Glomerular endothelial cell (primary cell): Measurements from ENCODE around the gene SUSD4. TPM values are rescaled to one million over a fixed set of nuclear protein-coding genes. Genes with fewer than 3 reads are reported as not detected.

Source experiments
- DNase-seq: peaks from one replicate; pipeline ENCODE4 v3.0.0-alpha.2; 2011; ENCODE audit warnings: low read depth, low spot score; ENCODE audit errors: extremely low read depth
- total RNA-seq: library from RNA; depleted of rRNA; stranded (reverse); fragments of >200 nt; gene quantifications from 2 replicates; pipeline ENCODE4 v1.2.3, GENCODE V29; 2015

The SUSD4 gene
- total RNA-seq, 1 donor from 2014 or later, result not detected

- peak; percentile 64 for DNase-seq
Observed at GRCh38 chr1:223233410-223234169, 130.4 kb downstream of the SUSD4 start.

GRCh38 chr1:223233019-223233409, 131.0 kb downstream of the SUSD4 start:
- no peak for DNase-seq

GRCh38 chr1:223231581-223231980, 132.4 kb downstream of the SUSD4 start:
- no peak for DNase-seq

- DNase-seq, result no peak
Observed at GRCh38 chr1:223231011-223231572, 132.9 kb downstream of the SUSD4 start.

GRCh38 chr1:223230161-223230881, 133.7 kb downstream of the SUSD4 start:
- no peak for DNase-seq

- DNase-seq, result no peak
Observed at GRCh38 chr1:223229756-223230155, 134.2 kb downstream of the SUSD4 start.

- no peak for DNase-seq
Observed at GRCh38 chr1:223228931-223229528, 134.9 kb downstream of the SUSD4 start.

GRCh38 chr1:223228201-223228600, 135.8 kb downstream of the SUSD4 start:
- no peak for DNase-seq

- DNase-seq, result no peak
Observed at GRCh38 chr1:223227486-223228196, 136.3 kb downstream of the SUSD4 start.

- DNase-seq, result no peak
Observed at GRCh38 chr1:223227031-223227430, 136.9 kb downstream of the SUSD4 start.

- no peak for DNase-seq
Observed at GRCh38 chr1:223226271-223226670, 137.7 kb downstream of the SUSD4 start.

- DNase-seq, result no peak
Observed at GRCh38 chr1:223225481-223225880, 138.5 kb downstream of the SUSD4 start.

- DNase-seq, result no peak
Observed at GRCh38 chr1:223225061-223225460, 138.9 kb downstream of the SUSD4 start.

- DNase-seq, result no peak
Observed at GRCh38 chr1:223224465-223224864, 139.5 kb downstream of the SUSD4 start.

GRCh38 chr1:223223091-223223995, 140.6 kb downstream of the SUSD4 start:
- no peak for DNase-seq

- DNase-seq, result no peak
Observed at GRCh38 chr1:223222377-223222776, 141.6 kb downstream of the SUSD4 start.

GRCh38 chr1:223221686-223222085, 142.3 kb downstream of the SUSD4 start:
- no peak for DNase-seq

GRCh38 chr1:223219846-223220610, 143.9 kb downstream of the SUSD4 start:
- no peak for DNase-seq

GRCh38 chr1:223219318-223219635, 144.7 kb downstream of the SUSD4 start:
- DNase-seq, result no peak
